GM18505 (cell line): ENCODE measurements around the gene LRRC45.

ENCODE experiments used
- ATAC-seq: cut with Tn5 transposase; IDR thresholded peaks from one replicate; pipeline ENCODE4 v1.9.1; 2021; ENCODE audit not compliant: unreplicated experiment
- POLR2A ChIP-seq: IDR thresholded peaks from 4 replicates; pipeline ENCODE4 v1.6.1; 2011; ENCODE audit warnings: borderline replicate concordance; ENCODE audit not compliant: insufficient read depth, insufficient read length; ENCODE audit errors: extremely low read depth

The LRRC45 gene

DNA sequence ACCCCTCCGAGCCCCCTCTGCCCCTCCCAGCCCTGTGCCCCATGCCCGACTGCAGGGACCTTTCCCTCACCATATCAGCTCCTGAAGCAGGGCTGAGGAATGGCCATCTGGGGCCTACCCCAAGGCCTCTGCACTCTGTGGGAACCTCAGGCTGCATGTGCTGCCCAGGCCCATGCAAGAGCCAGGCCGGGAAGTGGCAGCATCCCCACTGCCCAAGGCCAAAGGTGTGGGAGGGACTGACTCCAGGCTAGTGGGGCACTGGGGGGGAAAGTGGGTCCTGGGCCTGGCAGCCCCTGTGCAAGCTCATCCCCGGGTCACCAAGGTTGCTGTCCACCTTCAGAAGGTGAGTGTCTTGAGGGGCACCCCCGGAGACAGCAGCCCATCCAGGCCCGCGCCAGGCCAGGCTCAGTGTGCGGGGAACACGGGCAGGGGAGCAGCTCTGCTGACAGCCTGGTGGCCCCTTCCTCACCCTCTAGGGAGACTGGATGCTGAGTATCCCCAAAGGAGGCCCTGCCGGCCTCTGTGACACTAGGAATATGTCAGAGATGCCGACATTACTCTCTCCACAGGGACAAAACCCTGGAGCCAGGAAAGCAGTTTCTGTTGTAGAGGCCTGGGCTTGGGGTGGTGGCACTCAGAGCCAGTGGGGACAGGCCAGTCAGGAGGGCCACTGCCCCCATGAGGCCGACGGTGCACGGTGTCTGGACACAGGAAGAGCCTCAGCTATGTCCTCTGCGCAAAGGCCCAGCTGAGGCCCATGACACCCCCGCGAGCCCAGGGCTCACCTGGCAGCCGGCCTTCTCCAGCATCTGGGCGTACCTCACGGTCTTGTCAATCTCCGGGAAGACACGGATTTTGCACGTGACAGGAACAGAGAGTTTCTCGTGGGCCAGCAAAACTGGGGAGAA is 39.2 kb downstream of the LRRC45 start:
- no peak for TF ChIP-seq POLR2A
- no peak for ATAC-seq

GRCh38 chr17:82062984-82063368 is 39.9 kb downstream of the LRRC45 start:
- TF ChIP-seq POLR2A: no peak
- no peak for ATAC-seq

- no peak for TF ChIP-seq POLR2A
- ATAC-seq: no peak
Observed at GRCh38 chr17:82063424-82064415, 40.6 kb downstream of the LRRC45 start.

DNA sequence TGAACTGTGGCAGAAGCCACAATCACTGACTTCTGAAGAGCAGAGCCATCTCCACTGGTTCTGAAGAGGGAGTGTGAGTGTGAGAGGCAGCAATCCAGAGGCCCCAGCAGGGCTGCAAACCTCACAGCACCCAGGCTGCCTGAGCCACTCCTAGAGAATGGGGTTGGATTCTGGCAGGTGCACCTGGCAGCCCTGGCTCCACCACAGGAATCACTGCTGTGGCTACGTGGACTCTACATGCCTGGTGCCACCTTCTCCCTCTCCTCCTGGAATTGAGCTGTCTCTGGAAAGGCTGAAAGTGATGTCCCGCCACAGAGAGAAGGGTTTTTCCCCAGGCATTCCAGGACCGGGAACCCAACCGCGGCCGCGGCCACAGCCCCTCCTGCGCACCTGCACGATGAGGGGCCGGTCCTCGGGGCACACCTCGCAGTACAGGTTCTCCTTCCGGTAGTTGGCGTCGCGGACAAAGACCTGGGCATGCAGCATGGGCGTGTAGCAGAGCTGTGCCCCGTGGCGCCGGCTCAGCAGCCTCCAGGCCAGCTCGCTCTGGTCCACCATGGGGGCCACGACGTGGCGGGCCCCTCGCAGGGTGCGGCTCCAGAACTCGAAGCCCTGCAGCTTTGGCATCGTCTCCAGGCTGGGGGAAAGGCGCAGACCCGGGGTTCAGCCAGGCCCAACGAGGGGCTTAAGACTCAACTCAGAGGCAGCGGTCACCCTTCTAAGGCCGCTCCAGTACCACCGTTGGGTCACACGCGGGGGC is 41.5 kb downstream of the LRRC45 start:
- TF ChIP-seq POLR2A: peak; percentile 19
- no peak for ATAC-seq

DNA sequence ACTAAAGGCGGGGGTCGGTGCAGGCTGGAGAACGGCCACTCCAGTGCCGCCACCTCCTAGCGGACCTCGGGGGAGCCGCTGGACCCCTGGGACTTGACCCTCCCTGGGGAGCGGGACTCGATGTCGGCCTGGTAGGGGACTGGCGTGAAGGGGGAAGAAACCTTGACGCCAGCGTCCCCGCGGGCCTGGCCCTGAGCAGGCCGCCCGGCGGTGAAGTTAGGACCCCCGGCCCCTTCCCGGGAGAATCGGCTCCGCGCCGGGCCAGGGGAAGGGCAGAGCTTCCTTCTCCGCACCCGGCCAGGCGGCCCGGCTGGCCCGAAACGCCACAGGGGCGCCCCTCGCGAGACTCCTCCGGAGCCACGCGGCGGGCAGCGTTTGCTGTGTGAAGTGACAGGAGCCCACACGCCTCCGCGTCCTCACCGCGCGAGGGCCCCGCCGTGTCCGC is 42.1 kb downstream of the LRRC45 start:
- TF ChIP-seq POLR2A: no peak
- ATAC-seq: peak; percentile 29

DNA sequence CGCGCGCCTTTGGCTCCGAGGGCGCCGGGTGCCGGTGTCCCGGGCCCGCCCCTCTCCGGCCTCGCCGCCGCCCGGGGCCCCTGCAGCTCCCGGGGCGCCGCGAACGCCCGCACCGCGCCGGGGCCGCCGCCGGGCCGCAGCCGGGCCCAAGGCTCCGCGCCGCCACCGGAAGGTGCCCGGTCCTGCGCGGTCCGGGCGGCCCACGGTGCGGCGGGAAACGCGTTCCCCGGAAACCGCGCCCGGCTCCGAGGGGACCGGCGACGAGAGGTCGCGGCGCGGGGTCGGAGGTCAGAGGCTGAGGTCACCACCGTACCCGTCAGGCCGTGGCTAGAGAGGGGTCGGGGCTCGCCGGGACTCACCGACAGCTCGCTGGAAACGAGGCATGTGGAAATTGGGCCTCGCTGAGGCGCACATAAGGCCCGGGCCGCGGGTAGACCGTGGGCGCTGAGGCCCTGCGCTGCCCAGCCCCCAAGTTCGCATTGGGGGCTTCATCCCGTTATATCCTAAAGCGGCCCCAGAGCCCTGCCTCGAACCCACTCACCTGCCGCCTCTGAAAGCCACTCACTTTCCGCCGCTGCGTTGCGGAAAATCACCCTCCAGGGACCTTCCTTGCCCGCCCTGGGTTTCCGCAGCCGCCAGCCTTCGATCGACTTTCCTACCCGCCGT is 42.7 kb downstream of the LRRC45 start, which contains the start of gene DUS1L:
Gene DUS1L (minus strand): TSS at position 167 of the 666 bp plus-strand sequence. CDS start 745 bp downstream, outside the sequence.
- peak; percentile 54 for ATAC-seq
- peak; percentile 68 for TF ChIP-seq POLR2A

DNA sequence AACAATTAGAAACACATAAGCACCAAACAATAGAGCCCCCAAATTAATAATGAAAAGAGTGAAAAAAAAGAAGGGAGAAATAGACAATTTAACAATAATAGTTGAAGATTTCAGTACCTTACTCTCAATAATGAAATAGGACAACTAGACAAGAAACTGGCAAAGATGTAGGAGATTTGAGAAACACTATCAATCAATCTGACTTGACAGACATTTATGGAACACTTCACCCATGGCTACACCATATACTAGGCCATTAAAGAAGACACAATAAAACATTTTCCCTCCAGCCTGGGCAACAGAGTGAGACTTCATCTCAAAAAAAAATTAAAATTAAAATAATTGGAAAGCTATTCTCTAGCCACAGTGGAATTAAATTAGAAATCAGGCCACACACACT is 47.5 kb downstream of the LRRC45 start:
- no peak for TF ChIP-seq POLR2A
- no peak for ATAC-seq

DNA sequence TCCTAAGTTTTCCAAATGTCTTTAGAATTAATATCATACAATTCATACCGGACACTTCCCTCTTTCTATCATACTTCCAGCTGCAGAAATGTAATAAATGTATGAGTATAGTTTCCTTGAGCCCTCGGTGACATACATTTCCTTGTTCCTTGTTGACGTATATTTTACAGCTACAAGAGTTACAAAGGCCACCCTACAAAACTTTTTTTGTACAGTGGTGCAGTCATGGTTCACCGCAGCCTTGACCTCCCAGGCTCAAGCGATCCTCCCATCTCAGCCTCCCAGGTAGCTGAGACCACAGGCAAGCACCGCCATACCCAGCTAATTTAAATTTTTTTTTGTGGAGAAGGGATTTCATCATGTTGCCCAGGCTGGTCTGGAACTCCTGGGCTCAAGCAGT is 49.7 kb downstream of the LRRC45 start:
- ATAC-seq: no peak
- TF ChIP-seq POLR2A: no peak

GRCh38 chr17:82073446-82073845 is 50.3 kb downstream of the LRRC45 start:
- TF ChIP-seq POLR2A: no peak
- ATAC-seq: no peak

GRCh38 chr17:82076018-82076784 is 53.1 kb downstream of the LRRC45 start:
- ATAC-seq: no peak
- TF ChIP-seq POLR2A: no peak

GRCh38 chr17:82076785-82077591 is 53.9 kb downstream of the LRRC45 start:
- no peak for ATAC-seq
- peak; percentile 52 for TF ChIP-seq POLR2A
